GM12874 (cell line): Measurements from ENCODE around the gene AQP9.

ENCODE experiments used
- CTCF ChIP-seq: IDR thresholded peaks from 2 replicates; pipeline ENCODE4 v1.5.1; 2011; ENCODE audit warnings: low read depth, mild to moderate bottlenecking, control low read depth, low read length, moderate library complexity; ENCODE audit not compliant: insufficient read depth

The AQP9 gene

GRCh38 chr15:58138106-58138505 is at the start of gene AQP9:
TSS of gene AQP9 (plus strand) at chr15:58138381. CDS start at chr15:58138566, 185 bp downstream.
- no peak for TF ChIP-seq CTCF

GRCh38 chr15:58095415-58095814 is 42.8 kb upstream of the AQP9 start:
- no peak for TF ChIP-seq CTCF

GRCh38 chr15:58096529-58097084 is 41.6 kb upstream of the AQP9 start:
- no peak for TF ChIP-seq CTCF

- no peak for TF ChIP-seq CTCF
Observed at GRCh38 chr15:58103482-58103881, 34.7 kb upstream of the AQP9 start.

- no peak for TF ChIP-seq CTCF
Observed at GRCh38 chr15:58108117-58108516, 30.1 kb upstream of the AQP9 start.

GRCh38 chr15:58109419-58109818 is 28.8 kb upstream of the AQP9 start:
- no peak for TF ChIP-seq CTCF

- no peak for TF ChIP-seq CTCF
Observed at GRCh38 chr15:58110999-58111717, 27.0 kb upstream of the AQP9 start.
